ENCODE results near the gene FAM110A. TPM values are rescaled to one million over a fixed set of nuclear protein-coding genes. Genes with fewer than 3 reads are reported as not detected.
"Not testable (repeated sequence)": the region's sequence is repeated elsewhere in the genome, so short reads cannot be mapped to it uniquely, and the experiment has no call there.

FAM110A gene
- total RNA-seq = 22.3 and 34.4 TPM in 2 replicates
- polyA plus RNA-seq = 30.2 and 40.6 TPM in 2 replicates

DNA sequence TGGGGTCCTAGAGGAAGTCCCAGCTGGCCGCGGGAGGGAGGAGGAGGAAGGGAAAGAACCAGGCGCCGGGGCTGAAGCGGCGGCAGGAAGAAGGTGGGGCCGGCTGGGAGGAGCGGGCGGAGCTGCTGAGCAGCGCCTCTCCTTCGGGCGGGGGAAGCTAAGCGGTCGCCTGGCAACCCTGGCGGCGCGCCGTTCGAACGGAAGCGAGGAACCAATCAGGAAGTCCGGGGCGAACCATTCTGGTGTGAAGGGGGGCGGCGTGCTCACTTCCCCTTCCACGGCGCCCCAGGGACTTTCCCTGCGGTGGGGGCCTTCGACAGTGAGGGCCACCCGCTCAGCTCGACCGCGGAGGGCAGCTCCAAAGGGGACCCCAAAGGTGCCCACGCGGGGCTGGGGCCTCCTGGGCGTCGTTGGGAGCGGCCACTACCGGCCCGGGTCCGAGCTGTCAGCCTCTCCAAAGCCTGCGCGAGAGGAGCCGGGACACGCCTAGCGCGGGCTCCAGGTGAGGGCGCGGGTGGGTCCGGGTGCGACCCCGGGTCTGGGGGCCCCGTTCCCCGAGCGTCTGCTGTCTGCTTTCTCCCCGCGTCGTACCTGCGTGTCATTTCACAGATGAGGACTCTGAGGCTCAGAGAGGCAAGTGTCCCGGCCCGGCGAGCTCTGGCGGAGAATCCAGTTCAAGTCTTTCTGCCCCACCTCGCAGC, at the start of gene FAM110A:
FAM110A (plus strand) TSS at position 266 of the 701 bp plus-strand sequence. CDS start 11,090 bp downstream, outside the sequence.
- H3K27ac ChIP-seq = no peak within 1 kb of the TSS

DNA sequence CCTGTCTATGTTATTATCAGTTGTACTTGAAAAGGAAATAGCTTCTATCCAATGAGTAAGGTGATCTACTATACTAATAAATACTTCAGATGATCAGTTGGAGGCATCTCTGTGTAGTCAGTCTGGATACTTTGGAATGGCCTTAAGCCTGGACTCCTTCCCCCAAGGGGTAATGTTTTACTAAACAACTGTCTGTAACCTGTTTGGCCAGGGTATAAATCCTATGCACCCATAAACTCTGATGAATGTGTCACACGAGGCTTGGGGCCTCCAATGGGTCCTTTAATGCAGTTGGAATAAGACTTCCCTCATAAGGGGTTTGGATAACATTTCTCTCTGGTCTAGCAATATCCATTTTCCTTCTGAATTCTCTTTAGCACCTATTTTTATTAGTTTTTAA, 45.7 kb upstream of the FAM110A start:
- no peak overlapping the region for H3K27ac ChIP-seq
- TF ChIP-seq, protein P1, sequence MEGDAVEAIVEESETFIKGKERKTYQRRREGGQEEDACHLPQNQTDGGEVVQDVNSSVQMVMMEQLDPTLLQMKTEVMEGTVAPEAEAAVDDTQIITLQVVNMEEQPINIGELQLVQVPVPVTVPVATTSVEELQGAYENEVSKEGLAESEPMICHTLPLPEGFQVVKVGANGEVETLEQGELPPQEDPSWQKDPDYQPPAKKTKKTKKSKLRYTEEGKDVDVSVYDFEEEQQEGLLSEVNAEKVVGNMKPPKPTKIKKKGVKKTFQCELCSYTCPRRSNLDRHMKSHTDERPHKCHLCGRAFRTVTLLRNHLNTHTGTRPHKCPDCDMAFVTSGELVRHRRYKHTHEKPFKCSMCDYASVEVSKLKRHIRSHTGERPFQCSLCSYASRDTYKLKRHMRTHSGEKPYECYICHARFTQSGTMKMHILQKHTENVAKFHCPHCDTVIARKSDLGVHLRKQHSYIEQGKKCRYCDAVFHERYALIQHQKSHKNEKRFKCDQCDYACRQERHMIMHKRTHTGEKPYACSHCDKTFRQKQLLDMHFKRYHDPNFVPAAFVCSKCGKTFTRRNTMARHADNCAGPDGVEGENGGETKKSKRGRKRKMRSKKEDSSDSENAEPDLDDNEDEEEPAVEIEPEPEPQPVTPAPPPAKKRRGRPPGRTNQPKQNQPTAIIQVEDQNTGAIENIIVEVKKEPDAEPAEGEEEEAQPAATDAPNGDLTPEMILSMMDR (IDR thresholded peaks at IDR 0.05; ENCODE audit: low read depth, low read length) = no peak
- H3K36me3 ChIP-seq = no peaks in the 10 kb centered on the region
- H3K4me1 ChIP-seq (ENCODE audit: low read depth) = no peaks in the 10 kb centered on the region
- no peaks in the 10 kb centered on the region for H3K9me3 ChIP-seq (ENCODE audit: low read depth)
- DNase-seq (ENCODE audit: low read depth in 1 of 2, low spot score in 1 of 2) = no peak
- H3K27me3 ChIP-seq = no peaks in the 10 kb centered on the region
- no peak overlapping the region for H3K4me3 ChIP-seq

More for the DNA sequence above, at the start of gene FAM110A:
- TF ChIP-seq, protein P1 (IDR thresholded peaks at IDR 0.05; ENCODE audit: low read depth, low read length) = no peak
- no peaks in the 10 kb centered on the region for H3K27me3 ChIP-seq
- H3K36me3 ChIP-seq = no peaks in the 10 kb centered on the region
- DNase-seq (ENCODE audit: low read depth in 1 of 2, low spot score in 1 of 2) = peak; percentile 97
- peak within 1 kb of the TSS; percentile 86 for H3K4me3 ChIP-seq
- H3K4me1 ChIP-seq (ENCODE audit: low read depth) = peaks cover 34% of the 10 kb centered on the region
- no peaks in the 10 kb centered on the region for H3K9me3 ChIP-seq (ENCODE audit: low read depth)

DNA sequence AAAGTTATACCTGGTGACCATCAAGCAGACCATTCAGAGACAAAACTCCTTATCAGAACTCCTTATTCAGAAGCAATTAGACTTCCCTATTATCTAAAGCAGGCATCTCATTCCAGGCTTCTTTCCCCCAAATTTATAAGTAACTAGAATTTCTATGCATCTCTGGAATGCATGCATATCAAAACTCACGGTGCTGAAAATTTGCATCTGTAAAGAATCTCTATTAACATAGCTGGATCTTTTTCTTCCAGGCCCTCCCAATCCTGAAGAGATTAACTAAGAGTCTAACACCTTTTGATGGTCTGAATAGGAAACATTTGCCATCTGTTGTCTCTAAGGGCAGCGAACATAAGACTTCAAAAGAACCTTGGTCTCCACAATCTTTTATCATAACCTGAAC, 42.5 kb upstream of the FAM110A start:
- no peaks in the 10 kb centered on the region for H3K36me3 ChIP-seq
- no peak overlapping the region for H3K4me3 ChIP-seq

DNA sequence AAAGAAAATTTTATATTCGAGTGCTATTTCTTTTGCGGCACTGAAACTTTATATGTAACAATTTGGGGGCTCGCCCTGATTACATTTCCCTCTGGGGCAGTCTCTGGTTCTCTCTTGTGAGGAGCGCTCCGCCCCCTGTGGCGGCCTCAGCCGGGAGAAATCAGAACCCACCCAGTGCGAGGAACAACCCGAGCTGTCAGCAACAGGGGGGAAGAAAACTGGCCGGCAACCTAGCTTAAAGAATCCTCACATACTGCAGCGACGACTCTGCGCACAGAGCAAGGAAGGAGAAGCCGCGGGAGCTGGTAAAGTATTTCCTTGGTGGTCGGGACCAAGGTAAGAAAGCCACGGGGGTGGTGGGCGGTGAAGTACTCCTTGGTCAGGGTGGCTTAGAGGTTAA, 41.3 kb upstream of the FAM110A start:
- Histone ChIP-seq H3K27ac (no peak overlapping the region), H3K27me3 (no peaks in the 10 kb centered on the region), H3K9me3 (ENCODE audit: low read depth) (no peaks in the 10 kb centered on the region), H3K36me3 (no peaks in the 10 kb centered on the region), H3K4me1 (ENCODE audit: low read depth) (no peaks in the 10 kb centered on the region), H3K4me3 (no peak overlapping the region)
- no peak for DNase-seq (ENCODE audit: low read depth in 1 of 2, low spot score in 1 of 2)
- TF ChIP-seq, protein P1 (IDR thresholded peaks at IDR 0.05; ENCODE audit: low read depth, low read length) = no peak

More for the DNA sequence above, 42.5 kb upstream of the FAM110A start:
- H3K9me3 ChIP-seq (ENCODE audit: low read depth) = no peaks in the 10 kb centered on the region
- no peak overlapping the region for H3K27ac ChIP-seq
- no peaks in the 10 kb centered on the region for H3K4me1 ChIP-seq (ENCODE audit: low read depth)
- no peaks in the 10 kb centered on the region for H3K27me3 ChIP-seq
- TF ChIP-seq, protein P1 (IDR thresholded peaks at IDR 0.05; ENCODE audit: low read depth, low read length) = no peak
- no peak for DNase-seq (ENCODE audit: low read depth in 1 of 2, low spot score in 1 of 2)

DNA sequence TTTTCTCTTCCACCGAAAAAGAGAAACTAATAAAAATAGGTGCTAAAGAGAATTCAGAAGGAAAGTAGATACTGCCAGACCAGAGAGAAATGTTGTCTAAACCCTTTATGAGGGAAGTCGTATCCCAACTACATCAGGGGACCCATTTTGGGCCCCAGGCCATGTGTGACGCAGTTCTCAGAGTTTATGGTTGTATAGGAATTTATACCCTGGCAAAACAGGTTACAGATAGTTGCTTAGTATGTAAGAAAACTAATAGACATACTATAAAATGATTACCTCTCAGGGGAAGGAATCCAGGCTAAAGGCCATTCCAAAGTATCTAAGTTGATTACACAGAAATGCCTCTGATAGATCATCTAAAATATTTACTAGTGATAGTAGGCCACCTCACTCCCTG, 36.6 kb upstream of the FAM110A start:
- TF ChIP-seq, protein P1 (IDR thresholded peaks at IDR 0.05; ENCODE audit: low read depth, low read length) = no peak
- Histone ChIP-seq H3K9me3 (ENCODE audit: low read depth) (no peaks in the 10 kb centered on the region), H3K27me3 (no peaks in the 10 kb centered on the region), H3K4me3 (no peak overlapping the region), H3K4me1 (ENCODE audit: low read depth) (no peaks in the 10 kb centered on the region), H3K36me3 (no peaks in the 10 kb centered on the region), H3K27ac (no peak overlapping the region)
- DNase-seq (ENCODE audit: low read depth in 1 of 2, low spot score in 1 of 2) = no peak

DNA sequence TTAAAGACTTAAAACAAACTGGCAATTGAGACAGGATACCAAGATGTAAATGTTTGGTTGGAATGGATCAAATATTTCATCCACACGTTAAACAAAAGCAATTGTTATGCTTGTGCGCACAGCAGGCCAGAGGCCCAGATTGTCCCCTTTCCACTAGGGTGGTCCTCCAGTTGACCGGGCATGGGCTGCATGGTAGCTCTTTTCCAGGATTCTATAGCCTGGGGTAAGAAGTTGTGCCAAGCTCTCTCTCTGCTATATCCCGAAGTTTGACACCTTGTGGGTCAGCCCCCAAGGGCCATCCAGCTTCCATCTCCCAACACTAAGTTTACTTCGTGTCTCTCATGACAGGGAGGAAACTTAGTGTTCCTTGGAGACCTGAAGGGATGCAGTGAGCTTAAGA, 34.8 kb upstream of the FAM110A start:
- not testable (repeated sequence) for DNase-seq (ENCODE audit: low read depth in 1 of 2, low spot score in 1 of 2); H3K36me3 ChIP-seq; H3K9me3 ChIP-seq (ENCODE audit: low read depth); H3K27me3 ChIP-seq; H3K27ac ChIP-seq; H3K4me1 ChIP-seq (ENCODE audit: low read depth); H3K4me3 ChIP-seq

DNA sequence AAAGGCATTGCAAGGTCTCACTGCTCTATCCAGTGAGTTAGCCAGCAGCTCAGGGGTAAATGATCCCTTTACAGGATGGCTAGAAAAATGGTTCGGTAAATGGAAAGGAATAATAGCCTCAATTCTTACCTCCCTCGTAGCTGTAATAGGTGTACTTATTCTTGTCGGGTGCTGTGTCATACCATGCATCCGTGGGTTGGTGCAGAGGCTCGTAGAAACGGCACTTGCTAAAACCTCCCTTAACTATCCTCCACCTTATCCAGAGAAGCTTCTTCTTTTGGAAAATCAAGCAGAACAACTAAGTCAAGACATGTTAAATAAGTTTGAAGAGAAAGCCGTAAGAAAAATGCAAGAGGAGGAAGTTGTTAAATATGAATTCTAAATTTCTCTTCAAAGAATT, 33.5 kb upstream of the FAM110A start:
- H3K4me1 ChIP-seq (ENCODE audit: low read depth); DNase-seq (ENCODE audit: low read depth in 1 of 2, low spot score in 1 of 2); H3K27ac ChIP-seq; H3K36me3 ChIP-seq; H3K9me3 ChIP-seq (ENCODE audit: low read depth); H3K4me3 ChIP-seq; H3K27me3 ChIP-seq: not testable (repeated sequence)
